GM23338 (cell line): ENCODE results near the gene ZBTB7C.

Experiments
- CREB1 ChIP-seq: fragments of 250-450 bp; sonication (Bioruptor Pico); IDR thresholded peaks from 2 replicates; pipeline ENCODE4 v1.5.0; 2020; ENCODE audit warnings: low read depth, mild to moderate bottlenecking, moderate library complexity
- CTCF ChIP-seq, 2 experiments: fragments of 200-600 bp in 1 of 2; sonication (generic) in 1 of 2; conservative IDR thresholded peaks; 2 replicates each; pipeline versions ENCODE4 v1.5.1 to v1.6.1; 2016 to 2017; ENCODE audit warnings: antibody characterized with exemption in 2 of 2, low read depth in 2 of 2, mild to moderate bottlenecking in 2 of 2, moderate library complexity in 1 of 2
- ETS1 ChIP-seq: IDR thresholded peaks from 2 replicates; pipeline ENCODE4 v1.6.1; 2016; ENCODE audit warnings: antibody characterized with exemption
- EZH2 ChIP-seq: fragments of 200-600 bp; sonication (generic); IDR thresholded peaks from one replicate; pipeline ENCODE4 v1.8.0; 2017; ENCODE audit warnings: antibody characterized with exemption, mild to moderate bottlenecking, low read depth; ENCODE audit not compliant: unreplicated experiment
- EZH2phosphoT487 ChIP-seq: fragments of 200-600 bp; sonication (generic); IDR thresholded peaks from one replicate; pipeline ENCODE4 v1.8.1; 2018; ENCODE audit warnings: antibody characterized with exemption; ENCODE audit not compliant: unreplicated experiment
- JUNB ChIP-seq: IDR thresholded peaks from one replicate; pipeline ENCODE4 v1.6.1; 2016; ENCODE audit warnings: antibody characterized with exemption; ENCODE audit not compliant: unreplicated experiment
- NANOG ChIP-seq: IDR thresholded peaks from 2 replicates; pipeline ENCODE4 v1.6.1; 2016; ENCODE audit warnings: antibody characterized with exemption, borderline replicate concordance
- POLR2AphosphoS5 ChIP-seq: IDR thresholded peaks from 2 replicates; pipeline ENCODE4 v1.6.1; 2016; ENCODE audit warnings: antibody characterized with exemption, low read depth
- REST ChIP-seq: IDR thresholded peaks from one replicate; pipeline ENCODE4 v1.6.1; 2018; ENCODE audit warnings: antibody characterized with exemption; ENCODE audit not compliant: unreplicated experiment
- STAT1 ChIP-seq: IDR thresholded peaks from one replicate; pipeline ENCODE4 v1.6.1; 2016; ENCODE audit warnings: antibody characterized with exemption; ENCODE audit not compliant: unreplicated experiment
- ZNF114 ChIP-seq: fragments of 250-450 bp; sonication (Bioruptor Pico); IDR thresholded peaks from 2 replicates; pipeline ENCODE4 v1.5.0; 2020; ENCODE audit warnings: mild to moderate bottlenecking, moderate library complexity
- ZNF331 ChIP-seq: fragments of 250-450 bp; sonication (Bioruptor Pico); IDR thresholded peaks from 2 replicates; pipeline ENCODE4 v1.5.0; 2020; ENCODE audit warnings: low read depth, mild to moderate bottlenecking, moderate library complexity
- ZNF462 ChIP-seq: fragments of 250-450 bp; sonication (Bioruptor Pico); IDR thresholded peaks from 2 replicates; pipeline ENCODE4 v1.5.0; 2020; ENCODE audit warnings: mild to moderate bottlenecking, moderate library complexity

- no peak for TF ChIP-seq EZH2
- TF ChIP-seq CTCF (conservative IDR thresholded peaks at IDR 0.05; ENCODE audit: low read depth in 2 of 2): no peak
- no peak for TF ChIP-seq EZH2phosphoT487
- TF ChIP-seq REST: no peak
- no peak for TF ChIP-seq POLR2AphosphoS5
- TF ChIP-seq CREB1 (CRISPR knock-in tag): no peak
- no peak for TF ChIP-seq JUNB
- TF ChIP-seq NANOG: no peak
- no peak for TF ChIP-seq ZNF331 (CRISPR knock-in tag)
- no peak for TF ChIP-seq STAT1
- no peak for TF ChIP-seq ZNF462 (CRISPR knock-in tag)
- no peak for TF ChIP-seq ZNF114
- no peak for TF ChIP-seq ETS1
Measured at GRCh38 chr18:48085781-48086487, 323.2 kb downstream of the ZBTB7C start.
